ENCODE data around the gene GMDS. TPM values are rescaled to one million over a fixed set of nuclear protein-coding genes. Genes with fewer than 3 reads are reported as not detected.

Gene GMDS
- total and polyA plus RNA-seq, 2 of the 8 experiments (the other 6 are each of a cell fraction or from before 2014, with no cell fraction given) = 16.8 to 50.0 TPM

- no peak overlapping the region for H4K91ac ChIP-seq (replicated peaks; ENCODE audit: insufficient read length, low read length)
- no peak overlapping the region for H3K4me3 ChIP-seq (ENCODE audit: extremely low read depth in 1 of 4, insufficient read depth in 2 of 4, low read depth in 3 of 4, low read length in 4 of 4)
- no peaks in the 10 kb centered on the region for H3K27me3 ChIP-seq (replicated peaks in 1 of 4; ENCODE audit: control insufficient read depth in 3 of 4, extremely low read depth in 1 of 4, insufficient read depth in 3 of 4, low read length in 3 of 4)
- ChIA-PET POLR2A (ENCODE audit: partially characterized antibody) (no interaction called here), CTCF (ENCODE audit: partially characterized antibody) (interaction anchor here (0.6 to 4.2 kb wide), 11 partner anchors 10 to 302 kb away, joined by 3 to 41 read pairs (median 3); no protein-coding TSS in a partner anchor)
- no peak overlapping the region for H2BK15ac ChIP-seq (ENCODE audit: low read length)
- no peak overlapping the region for H2BK12ac ChIP-seq (ENCODE audit: low read depth, low read length)
- H2BK5ac ChIP-seq (ENCODE audit: low read depth, low read length) = no peak overlapping the region
- no peak overlapping the region for H4K5ac ChIP-seq (ENCODE audit: insufficient read length, low read depth, low read length)
- no peaks in the 10 kb centered on the region for H3K9me3 ChIP-seq (ENCODE audit: insufficient read depth in 2 of 2, low read depth in 1 of 2, low read length in 1 of 2)
- no peak overlapping the region for H3K23ac ChIP-seq (ENCODE audit: insufficient read length)
- peaks cover 5% of the 10 kb centered on the region; the same call in 1 of the 2 replicates for H3K79me1 ChIP-seq (ENCODE audit: low read depth, low read length)
- no peak overlapping the region for H4K8ac ChIP-seq (ENCODE audit: extremely low read depth, insufficient read depth, low read length)
- FAIRE-seq = no peak
- H2BK20ac ChIP-seq (ENCODE audit: low read length) = no peak overlapping the region
- H2AK5ac ChIP-seq (ENCODE audit: low read depth, low read length) = no peak overlapping the region
- H2BK120ac ChIP-seq (replicated peaks; ENCODE audit: low read depth, low read length) = no peak overlapping the region
- no peaks in the 10 kb centered on the region for H4K20me1 ChIP-seq (replicated peaks in 1 of 2; ENCODE audit: control insufficient read depth in 1 of 2, insufficient read depth in 2 of 2, low read length in 2 of 2)
- H3K18ac ChIP-seq (ENCODE audit: extremely low read depth, low read length) = no peak overlapping the region
- H3K56ac ChIP-seq (replicated peaks; ENCODE audit: insufficient read length, low read depth, low read length) = no peak overlapping the region
- no peak overlapping the region for H3K9ac ChIP-seq (replicated peaks in 1 of 4; ENCODE audit: extremely low read depth in 1 of 4, low read depth in 3 of 4, low read length in 3 of 4)
- no peak for DNase-seq (ENCODE audit: low read depth in 1 of 2, low spot score in 2 of 2)
- peaks cover 0 to 3% (median 0%) of the 10 kb centered on the region in 4 experiments; a peak in 2 of 7 replicates for H3K4me1 ChIP-seq (replicated peaks in 1 of 4; ENCODE audit: control insufficient read depth in 3 of 4, insufficient read depth in 4 of 4, low read length in 3 of 4)
- 87% methylated on average over 7 of the region's 7 CpGs; no CpG with 5 or more reads in 1 of the 2 experiments for WGBS, 2 experiments (ENCODE audit: extremely low coverage in 1 of 2, insufficient coverage in 1 of 2, insufficient read length in 1 of 2, insufficient replicate concordance in 2 of 2, low coverage in 1 of 2, low lambda C conversion rate in 2 of 2, missing lambda C conversion rate in 1 of 2)
- 0 out of 4 replicates have a peak, but pooled peaks cover 0 to 4% of the 10 kb centered on the region in 2 experiments for H3K79me2 ChIP-seq (ENCODE audit: control insufficient read depth in 1 of 2, insufficient read depth in 2 of 2, low read length in 2 of 2)
- H3K23me2 ChIP-seq (ENCODE audit: low read depth, low read length) = no peaks in the 10 kb centered on the region; the same call in 1 of the 2 replicates
- H3K27ac ChIP-seq (ENCODE audit: low read depth, low read length) = no peak overlapping the region
- no peaks in the 10 kb centered on the region for H3K36me3 ChIP-seq (ENCODE audit: control insufficient read depth in 2 of 4, insufficient read depth in 4 of 4, low read length in 3 of 4)
- H3K4me2 ChIP-seq (ENCODE audit: insufficient read depth in 1 of 2, low read depth in 2 of 2, low read length in 2 of 2) = no peak overlapping the region
- H3K4ac ChIP-seq (replicated peaks; ENCODE audit: insufficient read length, low read depth, low read length) = no peak overlapping the region
- H3K14ac ChIP-seq (ENCODE audit: insufficient read length) = no peak overlapping the region
- no peak overlapping the region for H2AFZ ChIP-seq (ENCODE audit: low read length)
- TF ChIP-seq TAF1 (IDR thresholded peaks at IDR 0.05; ENCODE audit: low read depth, low read length) = no peak
- no peak for TF ChIP-seq KDM4A (IDR thresholded peaks at IDR 0.05; ENCODE audit: low read depth, low read length, severe bottlenecking)
- TF ChIP-seq SIN3A (conservative IDR thresholded peaks at IDR 0.05 in 1 of 2, IDR thresholded peaks at IDR 0.05 in 1 of 2; ENCODE audit: low read depth in 1 of 2, low read length in 2 of 2) = no peak
- no peak for TF ChIP-seq CEBPB (IDR thresholded peaks at IDR 0.05; ENCODE audit: low read depth, low read length)
- TF ChIP-seq TAF7 (optimal IDR thresholded peaks at IDR 0.05; ENCODE audit: borderline replicate concordance, low read depth, low read length) = no peak
- TF ChIP-seq SP1 (IDR thresholded peaks at IDR 0.05; ENCODE audit: low read depth, low read length) = no peak
- TF ChIP-seq CBX5 (IDR thresholded peaks at IDR 0.05; ENCODE audit: low read depth, low read length) = no peak
- TF ChIP-seq EZH2 (IDR thresholded peaks at IDR 0.05; ENCODE audit: low read depth, low read length, severe bottlenecking) = no peak
- TF ChIP-seq BACH1 (IDR thresholded peaks at IDR 0.05; ENCODE audit: low read length) = no peak
- TF ChIP-seq SRF (IDR thresholded peaks at IDR 0.05; ENCODE audit: low read depth, low read length) = no peak
- TF ChIP-seq ASH2L (IDR thresholded peaks at IDR 0.05; ENCODE audit: low read length) = no peak
- no peak for TF ChIP-seq RBBP5 (IDR thresholded peaks at IDR 0.05; ENCODE audit: borderline replicate concordance, low read depth, low read length)
- no peak for TF ChIP-seq NANOG (IDR thresholded peaks at IDR 0.05; ENCODE audit: insufficient read depth, low read depth, low read length, poor library complexity, severe bottlenecking)
- TF ChIP-seq TBP (IDR thresholded peaks at IDR 0.05; ENCODE audit: low read depth, low read length) = no peak
- no peak for TF ChIP-seq BCL11A (IDR thresholded peaks at IDR 0.05; ENCODE audit: low read depth in 2 of 2, low read length in 2 of 2)
These were observed 48.2 kb downstream of the GMDS start for GRCh38 chr6:2197177-2197671.
